Gastroesophageal sphincter (tissue), 3 donors: ENCODE measurements around the gene BPHL.

Experiments
- CTCF ChIP-seq, 4 experiments: fragments of 200-600 bp in 2 of 4; fragments of 450-650 bp in 2 of 4; sonication (generic) in 1 of 4; IDR thresholded peaks; one replicate each; pipeline ENCODE4 v1.5.1; 2017 to 2019; ENCODE audit warnings: antibody characterized with exemption in 4 of 4, mild to moderate bottlenecking in 2 of 4, moderate library complexity in 2 of 4
- EP300 ChIP-seq: sonication (generic); formaldehyde crosslinking; IDR thresholded peaks from one replicate; pipeline ENCODE4 v1.6.1; 2017; ENCODE audit warnings: antibody characterized with exemption, mild to moderate bottlenecking
- POLR2A ChIP-seq, 2 donors: fragments of 450-650 bp; IDR thresholded peaks; one replicate each; pipeline ENCODE4 v1.6.1; 2017; ENCODE audit warnings: antibody characterized with exemption in 2 of 2, mild to moderate bottlenecking in 2 of 2, moderate library complexity in 1 of 2
- POLR2AphosphoS5 ChIP-seq: sonication (generic); formaldehyde crosslinking; IDR thresholded peaks from one replicate; pipeline ENCODE4 v1.6.1; 2017; ENCODE audit warnings: antibody characterized with exemption

DNA sequence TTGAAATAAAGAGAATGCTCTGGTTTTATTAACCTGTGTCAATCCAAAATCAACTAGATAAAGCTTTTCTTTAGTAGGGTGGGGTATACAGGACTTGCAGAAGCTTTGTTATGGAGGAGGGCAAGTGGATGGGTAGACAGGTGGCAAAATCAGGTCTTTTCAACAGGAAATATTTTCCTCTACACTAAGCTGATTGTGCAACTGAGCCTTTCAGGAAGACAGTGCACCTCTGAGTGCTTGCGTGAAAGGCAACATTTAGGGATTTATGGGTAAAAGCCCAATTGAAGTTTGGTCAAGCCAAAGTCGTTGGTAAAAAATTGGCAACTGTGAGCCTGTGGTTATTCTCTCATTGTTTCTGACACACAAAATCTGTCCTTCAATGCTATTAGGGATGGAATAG is 62.6 kb downstream of the BPHL start:
- TF ChIP-seq CTCF (IDR thresholded peaks at IDR 0.05), result no peak
- no peak for TF ChIP-seq POLR2AphosphoS5
- no peak for TF ChIP-seq EP300
- no peak for TF ChIP-seq POLR2A (IDR thresholded peaks at IDR 0.05)
